22Rv1 (cell line): ENCODE results near the gene FAM184B.

ENCODE experiments used
- CTCF ChIP-seq: fragments of 450-650 bp; IDR thresholded peaks from 2 replicates; pipeline ENCODE4 v1.5.1; 2017; ENCODE audit warnings: mild to moderate bottlenecking
- ZFX ChIP-seq: fragments of 450-650 bp; IDR thresholded peaks from 2 replicates; pipeline ENCODE4 v1.6.1; 2017; ENCODE audit warnings: antibody characterized with exemption, borderline replicate concordance

DNA sequence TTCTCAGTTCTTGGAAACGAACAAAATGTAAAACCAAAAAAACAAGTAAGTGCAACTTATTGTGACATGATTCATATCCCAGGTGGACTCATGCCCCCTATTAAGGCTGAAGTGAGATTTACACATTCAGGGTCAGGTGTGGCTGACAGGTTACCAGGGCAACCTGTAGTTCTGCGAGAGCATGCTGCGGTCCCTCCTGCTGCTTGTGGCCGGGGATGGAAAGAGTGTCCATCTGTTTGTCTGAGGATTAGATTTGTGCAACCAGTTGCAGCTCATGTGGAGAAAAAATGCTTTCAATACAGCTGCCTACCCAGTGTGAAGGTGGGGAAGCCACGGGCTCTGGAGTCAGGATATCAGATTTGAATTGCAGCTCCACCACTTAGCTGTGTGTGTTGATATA lies 78.8 kb downstream of the FAM184B start:
- no peak for TF ChIP-seq CTCF
- no peak for TF ChIP-seq ZFX
